Mammary epithelial cell (primary cell): ENCODE measurements around the gene SOX8.

Experiments
- CTCF ChIP-seq, 2 donors: IDR thresholded peaks in 1 of 2; conservative IDR thresholded peaks in 1 of 2; 2 replicates each; pipeline ENCODE4 v1.5.1; 2011 to 2012; ENCODE audit warnings: inconsistent platforms in 2 of 2, low read length in 2 of 2, mild to moderate bottlenecking in 2 of 2, control low read depth in 1 of 2, low read depth in 1 of 2; ENCODE audit not compliant: insufficient read depth in 1 of 2; ENCODE audit errors: extremely low read depth in 1 of 2
- EZH2 ChIP-seq: IDR thresholded peaks from 2 replicates; pipeline ENCODE4 v1.6.1; 2012; ENCODE audit warnings: low read length, inconsistent platforms, borderline replicate concordance

DNA sequence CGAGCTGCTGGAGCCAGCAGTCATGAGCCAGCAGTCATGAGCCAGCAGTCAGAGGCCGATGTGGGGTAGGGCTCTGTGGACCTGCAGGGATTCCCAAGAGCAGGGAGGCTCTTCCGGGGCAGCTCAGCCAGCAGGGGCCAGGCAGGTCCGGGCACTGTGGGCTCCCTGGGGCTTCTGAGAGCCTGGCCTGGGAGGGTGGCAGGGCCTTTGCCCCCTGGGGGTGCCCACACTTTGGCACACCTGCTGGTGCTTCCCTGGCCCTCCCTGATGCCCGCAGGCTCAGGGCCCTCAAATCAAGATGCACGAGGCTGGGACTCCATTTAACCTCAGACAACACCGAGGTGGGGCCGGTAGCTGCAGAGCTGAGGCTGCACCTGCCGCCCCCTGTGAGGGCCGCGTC is 18.1 kb downstream of the SOX8 start:
- TF ChIP-seq CTCF (conservative IDR thresholded peaks at IDR 0.05 in 1 of 2, IDR thresholded peaks at IDR 0.05 in 1 of 2; ENCODE audit: extremely low read depth in 1 of 2, insufficient read depth in 1 of 2, low read depth in 1 of 2, low read length in 2 of 2) (no peak), EZH2 (no peak)
